ENCODE data around the gene EPS8L3.

GRCh38 chr1:109796484-109797302 is 33.0 kb upstream of the EPS8L3 start:
- TF ChIP-seq, protein P1, sequence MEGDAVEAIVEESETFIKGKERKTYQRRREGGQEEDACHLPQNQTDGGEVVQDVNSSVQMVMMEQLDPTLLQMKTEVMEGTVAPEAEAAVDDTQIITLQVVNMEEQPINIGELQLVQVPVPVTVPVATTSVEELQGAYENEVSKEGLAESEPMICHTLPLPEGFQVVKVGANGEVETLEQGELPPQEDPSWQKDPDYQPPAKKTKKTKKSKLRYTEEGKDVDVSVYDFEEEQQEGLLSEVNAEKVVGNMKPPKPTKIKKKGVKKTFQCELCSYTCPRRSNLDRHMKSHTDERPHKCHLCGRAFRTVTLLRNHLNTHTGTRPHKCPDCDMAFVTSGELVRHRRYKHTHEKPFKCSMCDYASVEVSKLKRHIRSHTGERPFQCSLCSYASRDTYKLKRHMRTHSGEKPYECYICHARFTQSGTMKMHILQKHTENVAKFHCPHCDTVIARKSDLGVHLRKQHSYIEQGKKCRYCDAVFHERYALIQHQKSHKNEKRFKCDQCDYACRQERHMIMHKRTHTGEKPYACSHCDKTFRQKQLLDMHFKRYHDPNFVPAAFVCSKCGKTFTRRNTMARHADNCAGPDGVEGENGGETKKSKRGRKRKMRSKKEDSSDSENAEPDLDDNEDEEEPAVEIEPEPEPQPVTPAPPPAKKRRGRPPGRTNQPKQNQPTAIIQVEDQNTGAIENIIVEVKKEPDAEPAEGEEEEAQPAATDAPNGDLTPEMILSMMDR (optimal IDR thresholded peaks at IDR 0.05 in 1 of 3, IDR thresholded peaks at IDR 0.05 in 1 of 3, conservative IDR thresholded peaks at IDR 0.05 in 1 of 3; ENCODE audit: extremely low read depth in 1 of 3, insufficient read depth in 2 of 3, low read length in 3 of 3), result no peak
- TF ChIP-seq EZH2 (IDR thresholded peaks at IDR 0.05; ENCODE audit: low read length), result no peak

Measured in keratinocyte (primary cell).